Measurements from ENCODE around the gene GPR108. TPM values are rescaled to one million over a fixed set of nuclear protein-coding genes. Genes with fewer than 3 reads are reported as not detected.

The GPR108 gene
- total and polyA plus RNA-seq, 2 of the 13 experiments (the other 11 are each of a cell fraction or from before 2014, with no cell fraction given): 36.4 to 63.0 TPM

GRCh38 chr19:6739883-6740588 lies 2.7 kb upstream of the GPR108 start (continued):
- TF ChIP-seq ZNF639 (CRISPR knock-in tag; conservative IDR thresholded peaks at IDR 0.05) (no peak), MAFF (IDR thresholded peaks at IDR 0.05; ENCODE audit: low read depth, low read length) (no peak), ZFP37 (CRISPR knock-in tag; IDR thresholded peaks at IDR 0.05; ENCODE audit: borderline replicate concordance) (no peak), THAP9 (CRISPR knock-in tag; IDR thresholded peaks at IDR 0.05; ENCODE audit: borderline replicate concordance) (no peak), ZNF34 (CRISPR knock-in tag; IDR thresholded peaks at IDR 0.05; ENCODE audit: borderline replicate concordance) (no peak), ZNF549 (CRISPR knock-in tag; IDR thresholded peaks at IDR 0.05) (no peak), HDAC6 (IDR thresholded peaks at IDR 0.05; ENCODE audit: low read depth, low read length) (no peak), CBX2 (IDR thresholded peaks at IDR 0.05; ENCODE audit: low read depth, low read length) (no peak), CBX2 (CRISPR knock-in tag; IDR thresholded peaks at IDR 0.05; ENCODE audit: low read depth) (no peak), REXO4 (CRISPR knock-in tag; IDR thresholded peaks at IDR 0.05; ENCODE audit: borderline replicate concordance) (no peak), JUND (CRISPR knock-in tag; IDR thresholded peaks at IDR 0.05) (no peak), ZNF235 (CRISPR knock-in tag; IDR thresholded peaks at IDR 0.05; ENCODE audit: borderline replicate concordance) (no peak), ZNF550 (CRISPR knock-in tag; IDR thresholded peaks at IDR 0.05; ENCODE audit: borderline replicate concordance) (no peak), TAF15 (IDR thresholded peaks at IDR 0.05; ENCODE audit: low read depth, low read length, poor library complexity, severe bottlenecking) (no peak), ZNF672 (CRISPR knock-in tag; IDR thresholded peaks at IDR 0.05) (no peak), HOXA7 (CRISPR knock-in tag; IDR thresholded peaks at IDR 0.05) (no peak), ZNF720 (CRISPR knock-in tag; IDR thresholded peaks at IDR 0.05) (no peak), HHEX (CRISPR knock-in tag; IDR thresholded peaks at IDR 0.05) (no peak), ZNF788 (CRISPR knock-in tag; IDR thresholded peaks at IDR 0.05; ENCODE audit: borderline replicate concordance) (no peak), NCOR1 (IDR thresholded peaks at IDR 0.05; ENCODE audit: borderline replicate concordance, low read length) (no peak), IKZF5 (CRISPR knock-in tag; IDR thresholded peaks at IDR 0.05) (no peak), ZNF564 (CRISPR knock-in tag; IDR thresholded peaks at IDR 0.05) (no peak), RFXANK (CRISPR knock-in tag; IDR thresholded peaks at IDR 0.05) (no peak), DZIP1 (CRISPR knock-in tag; IDR thresholded peaks at IDR 0.05) (no peak)
